Ishikawa (cell line): ENCODE results near the gene AGO3.

ENCODE experiments used
- CEBPB ChIP-seq: IDR thresholded peaks from 2 replicates; pipeline ENCODE4 v1.6.1; 2012
- CREB1 ChIP-seq: IDR thresholded peaks from 2 replicates; pipeline ENCODE4 v1.6.1; 2012; ENCODE audit warnings: low read depth
- EGR1 ChIP-seq: IDR thresholded peaks from 2 replicates; pipeline ENCODE4 v1.6.1; 2012
- EP300 ChIP-seq: IDR thresholded peaks from 2 replicates; pipeline ENCODE4 v1.6.1; 2012; ENCODE audit warnings: borderline replicate concordance
- FOXM1 ChIP-seq: IDR thresholded peaks from 2 replicates; pipeline ENCODE4 v1.6.1; 2012; ENCODE audit warnings: low read depth, borderline replicate concordance
- NFIC ChIP-seq: IDR thresholded peaks from 2 replicates; pipeline ENCODE4 v1.6.1; 2012
- RAD21 ChIP-seq: IDR thresholded peaks from 2 replicates; pipeline ENCODE4 v1.6.1; 2012; ENCODE audit warnings: low read depth
- TAF1 ChIP-seq: IDR thresholded peaks from 2 replicates; pipeline ENCODE4 v1.6.1; 2012; ENCODE audit warnings: low read depth, mild to moderate bottlenecking
- TCF12 ChIP-seq: IDR thresholded peaks from 2 replicates; pipeline ENCODE4 v1.6.1; 2012; ENCODE audit warnings: low read depth
- TEAD4 ChIP-seq: IDR thresholded peaks from 2 replicates; pipeline ENCODE4 v1.6.1; 2012
- YY1 ChIP-seq: IDR thresholded peaks from 2 replicates; pipeline ENCODE4 v1.6.1; 2012; ENCODE audit warnings: low read depth
- ZBTB7A ChIP-seq: IDR thresholded peaks from 2 replicates; pipeline ENCODE4 v1.6.1; 2012; ENCODE audit warnings: low read depth
- TF ChIP-seq, protein P1 (sequence below): IDR thresholded peaks from 2 replicates; pipeline ENCODE4 v1.6.1; 2012
- TF ChIP-seq, protein P2 (sequence below): IDR thresholded peaks from 2 replicates; pipeline ENCODE4 v1.6.1; 2012
- TF ChIP-seq, protein P3 (sequence below): IDR thresholded peaks from 2 replicates; pipeline ENCODE4 v1.6.1; 2012; ENCODE audit warnings: low read depth, mild to moderate bottlenecking

AGO3 gene

DNA sequence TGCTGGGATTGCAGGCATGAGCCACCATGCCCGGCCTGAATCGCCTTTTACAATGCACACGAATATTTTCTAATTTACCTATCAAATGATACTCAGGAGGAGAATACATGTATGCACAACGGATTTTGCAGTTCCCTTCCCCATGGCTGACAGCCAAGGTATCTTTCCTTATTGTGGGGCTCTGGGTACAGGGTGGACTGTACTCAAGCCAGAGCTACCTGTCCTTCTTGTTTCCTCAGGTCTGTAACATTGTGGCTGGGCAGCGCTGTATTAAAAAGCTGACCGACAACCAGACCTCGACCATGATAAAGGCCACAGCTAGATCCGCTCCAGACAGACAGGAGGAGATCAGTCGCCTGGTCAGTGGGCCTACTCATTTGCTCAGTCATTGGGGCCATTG, 29.7 kb upstream of the AGO3 start:
- TF ChIP-seq CREB1, result no peak
- TF ChIP-seq YY1, result no peak
- no peak for TF ChIP-seq CEBPB
- TF ChIP-seq NFIC, result no peak
- no peak for TF ChIP-seq TCF12
- TF ChIP-seq TAF1, result no peak
- TF ChIP-seq, protein P1, sequence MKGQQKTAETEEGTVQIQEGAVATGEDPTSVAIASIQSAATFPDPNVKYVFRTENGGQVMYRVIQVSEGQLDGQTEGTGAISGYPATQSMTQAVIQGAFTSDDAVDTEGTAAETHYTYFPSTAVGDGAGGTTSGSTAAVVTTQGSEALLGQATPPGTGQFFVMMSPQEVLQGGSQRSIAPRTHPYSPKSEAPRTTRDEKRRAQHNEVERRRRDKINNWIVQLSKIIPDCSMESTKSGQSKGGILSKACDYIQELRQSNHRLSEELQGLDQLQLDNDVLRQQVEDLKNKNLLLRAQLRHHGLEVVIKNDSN, result no peak
- TF ChIP-seq EGR1, result no peak
- TF ChIP-seq ZBTB7A, result no peak
- no peak for TF ChIP-seq EP300
- TF ChIP-seq TEAD4, result no peak
- no peak for TF ChIP-seq FOXM1
- no peak for TF ChIP-seq RAD21
- TF ChIP-seq, protein P2, sequence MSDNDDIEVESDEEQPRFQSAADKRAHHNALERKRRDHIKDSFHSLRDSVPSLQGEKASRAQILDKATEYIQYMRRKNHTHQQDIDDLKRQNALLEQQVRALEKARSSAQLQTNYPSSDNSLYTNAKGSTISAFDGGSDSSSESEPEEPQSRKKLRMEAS, result no peak
- TF ChIP-seq, protein P3, sequence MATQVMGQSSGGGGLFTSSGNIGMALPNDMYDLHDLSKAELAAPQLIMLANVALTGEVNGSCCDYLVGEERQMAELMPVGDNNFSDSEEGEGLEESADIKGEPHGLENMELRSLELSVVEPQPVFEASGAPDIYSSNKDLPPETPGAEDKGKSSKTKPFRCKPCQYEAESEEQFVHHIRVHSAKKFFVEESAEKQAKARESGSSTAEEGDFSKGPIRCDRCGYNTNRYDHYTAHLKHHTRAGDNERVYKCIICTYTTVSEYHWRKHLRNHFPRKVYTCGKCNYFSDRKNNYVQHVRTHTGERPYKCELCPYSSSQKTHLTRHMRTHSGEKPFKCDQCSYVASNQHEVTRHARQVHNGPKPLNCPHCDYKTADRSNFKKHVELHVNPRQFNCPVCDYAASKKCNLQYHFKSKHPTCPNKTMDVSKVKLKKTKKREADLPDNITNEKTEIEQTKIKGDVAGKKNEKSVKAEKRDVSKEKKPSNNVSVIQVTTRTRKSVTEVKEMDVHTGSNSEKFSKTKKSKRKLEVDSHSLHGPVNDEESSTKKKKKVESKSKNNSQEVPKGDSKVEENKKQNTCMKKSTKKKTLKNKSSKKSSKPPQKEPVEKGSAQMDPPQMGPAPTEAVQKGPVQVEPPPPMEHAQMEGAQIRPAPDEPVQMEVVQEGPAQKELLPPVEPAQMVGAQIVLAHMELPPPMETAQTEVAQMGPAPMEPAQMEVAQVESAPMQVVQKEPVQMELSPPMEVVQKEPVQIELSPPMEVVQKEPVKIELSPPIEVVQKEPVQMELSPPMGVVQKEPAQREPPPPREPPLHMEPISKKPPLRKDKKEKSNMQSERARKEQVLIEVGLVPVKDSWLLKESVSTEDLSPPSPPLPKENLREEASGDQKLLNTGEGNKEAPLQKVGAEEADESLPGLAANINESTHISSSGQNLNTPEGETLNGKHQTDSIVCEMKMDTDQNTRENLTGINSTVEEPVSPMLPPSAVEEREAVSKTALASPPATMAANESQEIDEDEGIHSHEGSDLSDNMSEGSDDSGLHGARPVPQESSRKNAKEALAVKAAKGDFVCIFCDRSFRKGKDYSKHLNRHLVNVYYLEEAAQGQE, result no peak

DNA sequence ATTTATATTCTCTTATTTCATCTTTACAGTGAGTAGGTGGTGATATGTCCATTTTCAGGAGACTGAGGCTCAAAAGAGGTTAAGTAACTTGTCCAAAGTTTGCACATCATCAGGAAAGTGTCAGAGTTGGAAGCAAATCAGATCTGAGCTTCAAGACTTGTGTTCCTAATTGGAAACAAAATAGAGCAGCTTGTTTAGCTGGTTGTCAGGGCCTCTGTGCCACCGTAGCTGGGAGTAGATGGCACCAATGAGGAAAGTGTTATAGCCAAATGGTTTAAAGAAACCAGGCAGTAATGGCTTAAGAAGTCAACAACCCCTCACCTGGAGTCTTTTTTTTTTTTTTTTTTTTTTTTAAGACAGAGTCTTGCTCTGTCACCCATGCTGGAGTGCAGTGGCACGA, 28.2 kb upstream of the AGO3 start:
- no peak for TF ChIP-seq CREB1
- TF ChIP-seq TCF12, result no peak
- no peak for TF ChIP-seq YY1
- no peak for TF ChIP-seq NFIC
- TF ChIP-seq FOXM1, result no peak
- TF ChIP-seq TAF1, result no peak
- TF ChIP-seq, protein P3, result no peak
- no peak for TF ChIP-seq TEAD4
- TF ChIP-seq ZBTB7A, result no peak
- no peak for TF ChIP-seq EGR1
- TF ChIP-seq EP300, result no peak
- no peak for TF ChIP-seq CEBPB
- TF ChIP-seq, protein P1, result no peak
- no peak for TF ChIP-seq RAD21

DNA sequence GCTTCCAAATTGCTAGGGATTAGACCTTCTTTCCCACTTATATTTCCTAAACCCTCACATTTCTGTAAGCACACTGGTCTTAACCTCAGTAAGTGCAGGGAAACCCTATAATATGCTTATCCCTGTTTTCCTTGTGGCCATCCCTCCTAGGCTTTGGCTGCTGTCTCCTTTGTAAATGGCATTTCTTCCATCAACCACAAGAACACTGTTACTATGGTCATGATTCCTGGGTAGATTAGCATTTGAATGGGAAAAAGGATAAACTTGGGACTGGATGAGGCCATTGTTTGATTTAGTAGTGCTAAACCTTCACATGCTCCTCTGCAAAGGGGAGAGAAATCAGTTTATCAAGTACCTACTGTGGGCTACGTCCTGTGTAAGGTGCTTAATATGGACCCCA, 16.2 kb upstream of the AGO3 start:
- TF ChIP-seq EP300 (no peak), NFIC (no peak), TEAD4 (no peak), RAD21 (no peak), TCF12 (no peak), YY1 (no peak), FOXM1 (no peak), CEBPB (no peak), CREB1 (no peak), TAF1 (no peak), EGR1 (no peak), ZBTB7A (no peak)
- TF ChIP-seq, protein P3, result no peak
- TF ChIP-seq, protein P2, result no peak
- TF ChIP-seq, protein P1, result no peak

DNA sequence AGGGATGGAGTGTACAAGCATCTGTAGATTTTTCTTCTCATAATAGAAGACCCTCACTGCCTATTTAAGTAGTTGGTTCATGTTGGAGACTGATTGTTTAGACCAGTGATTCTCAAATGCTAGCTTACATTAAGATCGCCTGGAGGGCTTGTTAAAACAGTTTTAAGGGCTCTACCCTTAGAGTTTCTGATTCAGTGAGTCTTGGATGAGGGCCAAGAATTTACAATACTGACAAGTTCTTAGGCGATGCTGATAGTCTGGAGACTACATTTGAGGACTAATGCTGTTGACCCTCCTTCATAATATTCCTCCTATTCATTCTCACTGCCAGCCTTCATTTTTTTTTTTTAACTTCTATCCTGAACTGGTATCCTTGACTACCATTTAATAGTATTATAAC, 15.2 kb upstream of the AGO3 start:
- TF ChIP-seq NFIC, result peak; percentile 28; the same call in 1 of the 2 replicates
- TF ChIP-seq RAD21, result no peak
